NCI-H1092 treated with DMSO at 0.1 percent for 48 hours (cell line): ENCODE data around the gene RAET1E.
"Not testable (repeated sequence)": the region's sequence is repeated elsewhere in the genome, so short reads cannot be mapped to it uniquely, and the experiment has no call there.

Experiments
- DNase-seq: peaks from one replicate; lab custom pipeline; 2025; lab: John Stamatoyannopoulos, UW

Gene RAET1E

GRCh38 chr6:149890629-149891045 is 7.3 kb downstream of the RAET1E start:
- no peak for DNase-seq

DNA sequence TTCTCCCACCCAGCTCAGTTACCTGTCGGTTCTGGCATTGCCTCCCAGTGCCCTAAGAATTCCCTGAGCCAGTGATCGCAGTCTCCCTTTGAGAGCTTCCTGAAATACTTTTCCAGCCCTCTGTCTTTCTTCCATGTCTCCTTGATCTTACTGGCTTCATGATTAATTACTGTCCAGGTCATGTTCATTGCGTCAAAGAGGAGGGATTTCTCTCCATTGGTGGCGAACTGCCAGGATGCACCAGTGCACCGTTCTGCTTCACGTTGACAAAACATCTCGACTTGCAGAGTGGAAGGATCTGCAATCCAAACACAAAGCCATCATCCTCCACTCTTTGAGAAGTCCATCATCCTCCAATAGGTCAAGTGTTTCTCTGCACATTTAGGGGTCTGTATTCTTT is 8.6 kb downstream of the RAET1E start:
- no peak for DNase-seq

DNA sequence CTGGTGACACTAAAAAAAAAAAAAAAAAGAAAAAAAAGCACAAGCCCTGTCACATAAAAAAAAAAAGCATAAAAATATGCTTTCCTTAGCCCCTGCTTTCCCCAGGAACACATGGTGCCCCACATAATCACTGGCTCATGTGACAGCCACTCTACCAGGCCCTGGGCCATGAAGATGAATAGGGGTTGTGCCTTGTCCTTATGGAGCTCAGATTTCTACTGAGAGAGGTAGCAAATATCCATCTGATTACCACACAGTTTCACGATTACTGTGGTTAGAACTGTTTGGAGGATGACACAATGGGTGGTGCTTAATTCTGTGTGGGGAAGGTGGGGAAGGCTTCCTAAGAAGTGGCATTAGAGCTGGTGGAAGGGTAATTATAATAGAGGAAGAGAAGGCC is 9.3 kb downstream of the RAET1E start:
- DNase-seq, result no peak

DNA sequence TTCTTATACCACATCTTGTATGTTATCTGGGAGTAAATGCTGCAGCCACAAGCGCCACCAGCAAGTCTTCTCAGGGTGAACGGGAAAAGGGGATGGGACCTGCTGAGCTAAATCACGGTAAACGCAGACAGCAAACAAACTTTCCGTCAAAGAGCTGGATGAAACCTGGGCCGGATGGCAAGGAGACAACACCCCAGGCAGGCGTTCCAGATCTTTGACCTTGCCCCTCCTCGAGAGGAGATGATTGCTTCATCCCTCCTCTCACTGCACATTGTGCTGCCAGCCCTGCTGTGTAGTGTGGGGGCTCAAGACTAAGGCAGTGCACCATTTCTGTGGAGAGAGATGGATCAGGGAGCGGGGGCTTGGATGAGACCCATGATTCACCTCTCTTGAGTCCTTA is 9.8 kb downstream of the RAET1E start:
- DNase-seq, result no peak

- DNase-seq, result no peak
Measured at GRCh38 chr6:149887343-149887742, 10.6 kb downstream of the RAET1E start.

GRCh38 chr6:149885888-149886287 is 12.0 kb downstream of the RAET1E start:
- DNase-seq, result no peak

DNA sequence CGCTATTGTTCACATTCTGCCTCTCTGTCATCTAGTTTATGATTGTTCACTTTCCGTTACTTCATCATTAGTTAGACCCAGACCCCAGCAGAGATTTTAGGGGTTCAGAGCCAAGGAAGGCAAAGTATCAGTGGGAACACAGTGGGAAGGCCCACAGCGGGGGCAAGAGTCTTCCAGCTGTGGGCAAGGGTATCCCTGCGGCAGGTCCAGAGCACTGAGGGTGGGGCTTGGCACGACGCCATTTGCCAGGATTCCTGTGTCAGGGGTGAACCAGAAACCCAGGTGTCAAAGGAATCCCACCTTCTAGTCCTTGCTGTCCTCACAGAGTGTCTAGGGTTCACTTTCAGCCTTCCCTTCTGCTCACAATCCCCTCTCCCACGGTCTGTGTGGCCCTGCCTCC is 13.3 kb downstream of the RAET1E start:
- DNase-seq, result no peak

- no peak for DNase-seq
Measured at GRCh38 chr6:149884215-149884614, 13.7 kb downstream of the RAET1E start.

GRCh38 chr6:149881860-149882259 is 16.1 kb downstream of the RAET1E start:
- no peak for DNase-seq

DNA sequence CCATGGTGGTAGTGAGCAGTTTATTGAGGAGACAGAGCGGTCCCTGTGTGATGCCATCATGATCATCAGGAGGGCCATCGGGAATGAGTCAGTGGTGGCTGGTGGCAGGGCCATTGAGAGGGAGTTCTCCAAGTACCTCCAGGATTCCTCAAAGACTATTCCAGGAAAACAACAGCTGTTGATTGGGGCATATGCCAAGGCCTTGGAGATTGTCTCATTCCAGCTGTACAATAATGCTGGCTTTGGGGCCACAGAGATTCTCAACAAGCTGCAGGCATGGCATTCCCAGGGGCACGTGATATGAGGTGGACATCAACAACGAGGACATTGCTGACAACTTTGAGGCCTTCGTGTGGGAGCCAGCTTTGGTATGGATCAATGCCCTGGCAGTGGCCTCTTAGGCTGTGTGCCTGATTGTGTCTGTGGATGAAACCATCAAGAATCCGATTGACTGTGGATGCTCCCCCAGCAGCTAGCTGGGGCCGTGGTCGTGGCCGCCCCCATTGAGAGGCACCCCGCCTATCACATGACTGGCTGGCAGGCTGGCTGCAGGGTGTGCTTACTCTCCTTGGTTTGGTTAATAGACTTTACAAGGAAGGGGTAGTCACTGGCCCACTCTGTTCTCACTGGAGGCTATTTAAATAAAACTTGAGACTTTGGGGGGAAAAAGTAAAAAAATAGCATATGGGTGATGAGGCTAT is 16.7 kb downstream of the RAET1E start:
- DNase-seq, result no peak

- no peak for DNase-seq
Measured at GRCh38 chr6:149877659-149878058, 20.3 kb downstream of the RAET1E start.

DNA sequence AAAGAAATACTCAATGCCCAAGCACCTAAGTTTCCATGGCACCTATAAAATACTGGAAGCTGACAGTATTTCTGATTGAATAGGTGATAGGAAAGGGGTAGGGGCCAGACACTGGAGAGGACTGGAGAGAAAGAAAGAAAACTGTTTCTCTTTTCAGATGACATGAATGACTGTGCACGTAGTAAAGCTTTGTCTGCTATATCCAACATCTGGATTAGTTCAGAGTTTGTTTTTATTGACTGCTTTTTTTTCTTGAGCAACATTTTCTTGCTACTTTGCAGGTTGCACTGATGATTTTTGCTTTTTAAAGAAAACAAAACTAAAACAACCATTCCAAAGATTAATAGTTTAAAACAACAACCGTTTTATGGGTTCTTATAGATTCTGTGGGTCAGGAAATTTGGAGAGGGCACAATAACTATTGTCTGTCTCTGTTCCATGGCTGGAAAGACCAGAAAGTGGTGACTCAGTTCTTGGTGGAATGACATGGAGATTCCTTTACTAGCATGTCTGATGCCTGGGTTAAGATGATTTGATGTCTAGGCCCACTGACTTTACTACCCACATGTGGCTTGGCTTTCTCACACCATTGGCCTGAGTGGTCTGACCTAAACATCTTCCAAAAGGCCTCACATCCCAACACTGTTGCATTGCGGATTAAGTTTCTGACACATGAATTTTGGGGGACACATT is 21.5 kb downstream of the RAET1E start:
- DNase-seq, result no peak

DNA sequence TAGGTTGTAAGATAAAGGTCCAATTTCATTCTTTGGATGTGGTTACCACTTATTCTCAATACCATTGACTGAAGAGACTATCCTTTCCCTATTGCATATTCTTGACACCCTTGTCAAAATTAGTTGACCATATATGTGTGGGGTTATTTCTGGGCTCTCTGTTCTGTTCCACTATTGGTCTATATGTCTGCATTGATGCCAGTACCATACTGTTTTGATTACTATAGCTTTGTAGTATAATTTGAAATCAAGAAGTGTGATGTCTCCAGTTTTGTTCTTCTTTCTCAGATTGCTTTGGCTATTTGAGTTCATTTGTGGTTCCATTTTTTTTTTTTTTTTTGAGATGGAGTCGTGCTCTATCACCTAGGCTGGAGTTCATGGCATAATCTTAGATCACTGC is 25.7 kb downstream of the RAET1E start:
- DNase-seq, result no peak

- DNase-seq, result no peak
Measured at GRCh38 chr6:149871182-149871581, 26.7 kb downstream of the RAET1E start.

- DNase-seq, result no peak
Measured at GRCh38 chr6:149869275-149869892, 28.5 kb downstream of the RAET1E start.

- DNase-seq, result no peak
Measured at GRCh38 chr6:149867876-149868640, 29.9 kb downstream of the RAET1E start.

- peak; percentile 73 for DNase-seq
Measured at GRCh38 chr6:149864578-149865535, 33.1 kb downstream of the RAET1E start.

DNA sequence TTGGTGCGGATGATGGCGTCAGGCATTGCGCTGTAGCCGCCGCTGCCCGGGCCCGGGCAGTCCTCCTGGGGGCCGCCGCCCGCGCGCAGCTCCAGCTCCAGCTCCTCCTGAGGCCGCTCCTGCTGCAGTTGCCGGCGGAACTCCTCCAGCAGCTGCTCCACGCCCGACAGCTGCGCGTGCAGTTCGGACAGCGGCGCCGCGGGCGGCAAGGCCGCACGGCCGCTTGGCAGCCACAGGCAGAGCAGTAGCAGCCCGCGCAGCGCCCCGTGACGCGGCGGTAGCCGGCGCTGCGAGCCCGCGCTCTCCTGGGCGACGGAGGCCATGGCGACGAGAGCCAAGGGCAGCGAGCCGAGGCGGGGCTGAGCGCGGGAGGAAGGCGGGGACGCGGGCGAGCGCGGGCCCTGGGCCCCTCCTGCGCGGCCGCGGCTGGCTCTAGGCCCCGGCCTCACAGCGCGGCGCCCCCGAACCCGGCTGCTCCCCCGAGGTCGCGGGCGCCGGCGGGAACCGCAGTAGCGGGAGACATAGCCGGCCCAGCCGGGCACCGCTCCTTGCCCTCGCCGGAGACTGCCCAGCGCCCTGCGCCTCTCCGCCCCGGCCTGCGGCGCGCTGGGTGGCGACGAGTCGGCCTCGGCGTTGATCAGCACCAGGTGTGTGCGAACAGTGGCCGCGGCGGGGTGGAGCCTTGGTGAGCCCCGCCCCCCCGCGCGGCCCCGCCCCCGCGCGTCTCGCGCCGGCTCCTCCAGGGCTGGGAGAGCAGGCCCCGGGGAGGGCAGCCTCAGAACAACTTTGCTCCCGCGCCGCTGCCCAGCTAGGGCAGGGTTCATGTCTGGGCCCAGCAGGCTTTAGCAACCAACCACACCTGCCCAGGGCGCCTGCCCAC is 34.0 kb downstream of the RAET1E start, which contains the start of gene LRP11:
LRP11 (minus strand) TSS at position 662 of the 880 bp plus-strand sequence; CDS start at position 323, 339 bp downstream.
- peak; percentile 75 for DNase-seq

GRCh38 chr6:149862922-149863697 is 34.8 kb downstream of the RAET1E start:
- peak; percentile 46 for DNase-seq

DNA sequence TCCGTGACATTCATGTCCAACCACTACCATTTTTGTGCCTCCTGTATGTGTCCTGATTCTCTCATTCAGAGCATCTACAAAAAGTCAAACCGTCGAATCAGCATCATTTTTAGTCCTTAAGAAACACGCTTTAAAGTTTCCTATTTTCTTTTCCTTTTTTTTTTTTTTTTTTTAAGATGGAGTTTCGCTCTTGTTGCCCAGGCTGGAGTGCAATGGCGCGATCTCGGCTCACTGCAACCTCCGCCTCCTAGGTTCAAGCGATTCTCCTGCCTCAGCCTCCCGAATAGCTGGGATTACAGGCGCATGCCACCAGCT is 35.5 kb downstream of the RAET1E start:
- not testable (repeated sequence) for DNase-seq
